Trophoblast cell (in vitro differentiated cells and primary cell): Measurements from ENCODE around the gene PMM1.
A peak's percentile ranks its signal among the peaks of the same experiment; 100 is the strongest.
"Not testable (repeated sequence)": the region's sequence is repeated elsewhere in the genome, so short reads cannot be mapped to it uniquely, and the experiment has no call there.

ENCODE experiments used
- DNase-seq, 2 donors: peaks; one replicate each; pipeline ENCODE4 v3.0.0-alpha.2; 2016
- H2AFZ ChIP-seq: 2 replicates; pipeline ENCODE4 v1.6.1; 2013; ENCODE audit warnings: low read length, moderate library complexity, mild to moderate bottlenecking; ENCODE audit not compliant: insufficient read depth, poor library complexity
- H2AK5ac ChIP-seq: 2 replicates; pipeline ENCODE4 v1.6.1; 2013; ENCODE audit warnings: mild to moderate bottlenecking, low read length
- H2BK120ac ChIP-seq: 2 replicates; pipeline ENCODE4 v1.6.1; 2013; ENCODE audit warnings: low read length, mild to moderate bottlenecking, moderate library complexity; ENCODE audit not compliant: insufficient read depth, poor library complexity
- H2BK12ac ChIP-seq: 2 replicates; pipeline ENCODE4 v1.6.1; 2013; ENCODE audit warnings: mild to moderate bottlenecking, low read length, moderate library complexity
- H2BK5ac ChIP-seq: 2 replicates; pipeline ENCODE4 v1.6.1; 2013; ENCODE audit warnings: low read length, low read depth, moderate library complexity, mild to moderate bottlenecking; ENCODE audit not compliant: poor library complexity
- H3K14ac ChIP-seq: 2 replicates; pipeline ENCODE4 v1.6.1; 2013; ENCODE audit warnings: mild to moderate bottlenecking, low read length
- H3K18ac ChIP-seq: 2 replicates; pipeline ENCODE4 v1.6.1; 2013; ENCODE audit warnings: mild to moderate bottlenecking, low read length
- H3K23ac ChIP-seq: 2 replicates; pipeline ENCODE4 v1.6.1; 2013; ENCODE audit warnings: low read length
- H3K27ac ChIP-seq: 2 replicates; pipeline ENCODE4 v1.5.1; 2013; ENCODE audit warnings: low read depth, mild to moderate bottlenecking, inconsistent platforms, low read length, moderate library complexity
- H3K27me3 ChIP-seq: 2 replicates; pipeline ENCODE4 v1.6.1; 2013; ENCODE audit warnings: inconsistent platforms, mild to moderate bottlenecking, low read length, moderate library complexity; ENCODE audit not compliant: insufficient read depth
- H3K36me3 ChIP-seq, 2 experiments: 1 replicate in 1 of 2; 2 replicates in 1 of 2; pipeline ENCODE4 v1.6.1; 2013; ENCODE audit warnings: low read length in 2 of 2, mild to moderate bottlenecking in 2 of 2, moderate library complexity in 1 of 2; ENCODE audit not compliant: insufficient read depth in 2 of 2, control insufficient read depth in 1 of 2
- H3K4ac ChIP-seq: 2 replicates; pipeline ENCODE4 v1.6.1; 2013; ENCODE audit warnings: low read depth, mild to moderate bottlenecking, low read length, moderate library complexity
- H3K4me1 ChIP-seq, 2 experiments: 1 replicate in 1 of 2; 2 replicates in 1 of 2; pipeline ENCODE4 v1.6.1; 2013; ENCODE audit warnings: low read length in 2 of 2, mild to moderate bottlenecking in 2 of 2, moderate library complexity in 1 of 2; ENCODE audit not compliant: insufficient read depth in 2 of 2, control insufficient read depth in 1 of 2
- H3K4me2 ChIP-seq: 2 replicates; pipeline ENCODE4 v1.6.1; 2013; ENCODE audit warnings: inconsistent platforms, mild to moderate bottlenecking, low read length, moderate library complexity
- H3K4me3 ChIP-seq: 2 replicates; pipeline ENCODE4 v1.5.1; 2013; ENCODE audit warnings: mild to moderate bottlenecking, low read depth, low read length, inconsistent platforms
- H3K79me1 ChIP-seq: one replicate; pipeline ENCODE4 v1.6.1; 2013; ENCODE audit warnings: low read length
- H3K79me2 ChIP-seq: 2 replicates; pipeline ENCODE4 v1.6.1; 2013; ENCODE audit warnings: low read length, mild to moderate bottlenecking; ENCODE audit not compliant: control insufficient read depth, insufficient read depth, poor library complexity
- H3K9ac ChIP-seq: 2 replicates; pipeline ENCODE4 v1.6.1; 2013; ENCODE audit warnings: mild to moderate bottlenecking, low read length
- H3K9me3 ChIP-seq: 2 replicates; pipeline ENCODE4 v1.6.1; 2013; ENCODE audit warnings: low read depth, mild to moderate bottlenecking, control low read depth, inconsistent platforms, low read length; ENCODE audit not compliant: insufficient read depth
- H4K12ac ChIP-seq: 2 replicates; pipeline ENCODE4 v1.6.1; 2013; ENCODE audit warnings: low read depth, mild to moderate bottlenecking, low read length, moderate library complexity
- H4K8ac ChIP-seq: 2 replicates; pipeline ENCODE4 v1.6.1; 2013; ENCODE audit warnings: low read depth, mild to moderate bottlenecking, low read length, moderate library complexity
- H4K91ac ChIP-seq: one replicate; pipeline ENCODE4 v1.6.1; 2013; ENCODE audit warnings: low read depth, mild to moderate bottlenecking, low read length, moderate library complexity
- WGBS: extraction: QIAGEN DNeasy Blood & Tissue Kit; methylation state at CpG from one replicate; pipeline ENCODE4 v1.1.7; 2013; ENCODE audit warnings: missing lambda C conversion rate; ENCODE audit not compliant: insufficient read length, insufficient coverage; ENCODE audit errors: extremely low coverage; 5-methylcytosine and 5-hydroxymethylcytosine counted together

The PMM1 gene

DNA sequence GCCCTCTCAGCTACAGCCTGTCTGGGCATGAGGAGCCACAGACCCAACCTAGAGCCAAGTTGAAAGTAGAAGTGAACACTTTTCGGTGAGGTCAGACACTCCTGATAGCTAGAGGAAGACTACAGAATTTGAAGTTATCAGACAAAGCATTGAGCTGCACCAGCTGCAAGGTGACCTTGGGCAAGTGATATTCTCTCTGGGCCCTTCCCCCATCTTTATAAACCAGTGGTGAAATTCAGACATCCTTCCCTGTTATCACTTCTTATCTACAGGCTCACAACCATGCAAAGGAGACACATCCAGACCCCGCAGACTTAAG lies 8.0 kb upstream of the PMM1 start:
- no peaks in the 10 kb centered on the region for H3K79me2 ChIP-seq
- peaks cover 13 to 16% of the 10 kb centered on the region in 2 experiments for H3K36me3 ChIP-seq
- no peak overlapping the region for H2BK120ac ChIP-seq
- no peak overlapping the region for H2AK5ac ChIP-seq
- H3K14ac ChIP-seq, result no peak overlapping the region
- H3K27me3 ChIP-seq, result no peaks in the 10 kb centered on the region
- no peak overlapping the region for H2BK5ac ChIP-seq
- no peak overlapping the region for H3K4ac ChIP-seq
- H3K9me3 ChIP-seq, result peaks cover 3% of the 10 kb centered on the region
- no peak overlapping the region for H3K9ac ChIP-seq
- H2BK12ac ChIP-seq, result no peak overlapping the region
- H3K18ac ChIP-seq, result no peak overlapping the region
- no peak overlapping the region for H3K23ac ChIP-seq
- DNase-seq, result no peak
- no peak overlapping the region for H4K8ac ChIP-seq
- H3K4me1 ChIP-seq, result no peaks in the 10 kb centered on the region
- H4K12ac ChIP-seq, result no peak overlapping the region
- H4K91ac ChIP-seq, result no peak overlapping the region
- no peaks in the 10 kb centered on the region for H3K79me1 ChIP-seq
- no peak overlapping the region for H3K4me3 ChIP-seq
- no peak overlapping the region for H3K4me2 ChIP-seq
- WGBS, result no CpG with 5 or more reads among the region's 2 CpGs
- no peak overlapping the region for H3K27ac ChIP-seq
- no peak overlapping the region for H2AFZ ChIP-seq

GRCh38 chr22:41596776-41597634 lies 7.4 kb upstream of the PMM1 start:
- Histone ChIP-seq H4K12ac (no peak overlapping the region), H3K4me2 (no peak overlapping the region), H4K8ac (no peak overlapping the region), H3K36me3 (peaks cover 10 to 12% of the 10 kb centered on the region in 2 experiments), H3K14ac (no peak overlapping the region), H2AFZ (no peak overlapping the region), H3K4ac (no peak overlapping the region), H2AK5ac (no peak overlapping the region), H4K91ac (no peak overlapping the region), H3K23ac (no peak overlapping the region), H3K27me3 (no peaks in the 10 kb centered on the region), H3K79me1 (no peaks in the 10 kb centered on the region), H3K79me2 (no peaks in the 10 kb centered on the region), H3K9me3 (peaks cover 3% of the 10 kb centered on the region), H3K18ac (no peak overlapping the region), H3K9ac (no peak overlapping the region), H2BK12ac (no peak overlapping the region), H2BK120ac (no peak overlapping the region), H3K4me1 (no peaks in the 10 kb centered on the region), H3K4me3 (no peak overlapping the region), H3K27ac (no peak overlapping the region), H2BK5ac (no peak overlapping the region)
- no CpG with 5 or more reads among the region's 13 CpGs for WGBS
- DNase-seq, result peak; percentile 16 to 47

GRCh38 chr22:41595703-41596102 lies 6.1 kb upstream of the PMM1 start:
- H2BK120ac ChIP-seq, result no peak overlapping the region
- no peak overlapping the region for H3K4me3 ChIP-seq
- no peak overlapping the region for H3K27ac ChIP-seq
- no peak overlapping the region for H4K8ac ChIP-seq
- no peak overlapping the region for H2BK5ac ChIP-seq
- H2BK12ac ChIP-seq, result no peak overlapping the region
- H3K9me3 ChIP-seq, result peaks cover 3% of the 10 kb centered on the region
- H3K79me1 ChIP-seq, result no peaks in the 10 kb centered on the region
- H4K91ac ChIP-seq, result no peak overlapping the region
- no peak overlapping the region for H3K23ac ChIP-seq
- no peak for DNase-seq
- H3K18ac ChIP-seq, result no peak overlapping the region
- H3K36me3 ChIP-seq, result peaks cover 5 to 7% of the 10 kb centered on the region in 2 experiments
- no peaks in the 10 kb centered on the region for H3K27me3 ChIP-seq
- H3K4me2 ChIP-seq, result no peak overlapping the region
- H2AFZ ChIP-seq, result no peak overlapping the region
- no peak overlapping the region for H2AK5ac ChIP-seq
- H4K12ac ChIP-seq, result no peak overlapping the region
- H3K9ac ChIP-seq, result no peak overlapping the region
- no peak overlapping the region for H3K4ac ChIP-seq
- H3K79me2 ChIP-seq, result no peaks in the 10 kb centered on the region
- no peaks in the 10 kb centered on the region for H3K4me1 ChIP-seq
- no CpG with 5 or more reads among the region's 5 CpGs for WGBS
- no peak overlapping the region for H3K14ac ChIP-seq

DNA sequence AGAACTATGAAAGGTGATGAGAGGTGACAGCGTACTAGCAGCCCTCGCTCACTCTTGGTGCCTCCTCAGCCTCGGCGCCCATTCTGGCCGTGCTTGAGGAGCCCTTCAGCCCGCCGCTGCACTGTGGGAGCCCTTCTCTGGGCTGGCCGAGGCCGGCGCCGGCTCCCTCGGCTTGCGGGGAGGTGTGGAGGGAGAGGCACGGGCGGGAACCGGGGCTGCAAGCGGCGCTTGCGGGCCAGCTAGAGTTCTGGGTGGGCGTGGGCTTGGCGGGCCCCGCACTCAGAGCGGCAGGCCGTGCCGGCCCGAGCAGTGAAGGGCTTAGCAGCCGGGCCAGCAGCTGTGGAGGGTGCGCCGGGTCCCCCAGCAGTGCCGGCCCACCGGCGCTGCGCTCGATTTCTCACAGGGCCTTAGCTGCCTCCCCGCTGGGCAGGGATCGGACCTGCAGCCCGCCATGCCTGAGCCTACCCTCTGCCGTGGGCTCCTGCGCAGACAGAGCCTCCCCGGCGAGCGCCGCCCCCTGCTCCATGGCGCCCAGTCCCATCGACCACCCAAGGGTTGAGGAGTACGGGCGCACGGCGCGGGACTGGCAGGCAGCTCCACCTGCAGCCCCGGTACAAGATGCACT lies 3.8 kb upstream of the PMM1 start:
- H4K8ac ChIP-seq, H3K14ac ChIP-seq: not testable (repeated sequence)

More for the DNA sequence above, 3.8 kb upstream of the PMM1 start:
- H2BK12ac ChIP-seq, H3K9ac ChIP-seq, H2AFZ ChIP-seq, H4K91ac ChIP-seq, H3K36me3 ChIP-seq, H4K12ac ChIP-seq, H3K9me3 ChIP-seq, H3K79me2 ChIP-seq, H3K23ac ChIP-seq, H3K27me3 ChIP-seq, H2BK5ac ChIP-seq, H3K4ac ChIP-seq, H3K4me2 ChIP-seq, H3K4me1 ChIP-seq, H3K18ac ChIP-seq, H3K79me1 ChIP-seq, H2BK120ac ChIP-seq, H3K27ac ChIP-seq, DNase-seq, H3K4me3 ChIP-seq, H2AK5ac ChIP-seq: not testable (repeated sequence)
- WGBS, result no CpG with 5 or more reads among the region's 51 CpGs
